Fibroblast of lung (primary cell): ENCODE data around the gene SDCCAG8. TPM values are rescaled to one million over a fixed set of nuclear protein-coding genes. Genes with fewer than 3 reads are reported as not detected.

Experiments
- DNase-seq, 2 donors: peaks; one replicate each; pipeline versions ENCODE4 v3.0.0 to v3.0.0-alpha.2; 2010; ENCODE audit warnings: low read depth in 2 of 2
- H2AFZ ChIP-seq: 2 replicates; pipeline ENCODE4 v1.5.1; 2012; ENCODE audit warnings: low read length, control low read depth, inconsistent platforms
- H3K27ac ChIP-seq: 2 replicates; pipeline ENCODE4 v1.5.1; 2011; ENCODE audit warnings: low read length, control low read depth; ENCODE audit not compliant: insufficient read depth
- H3K27me3 ChIP-seq: 2 replicates; pipeline ENCODE4 v1.5.1; 2011; ENCODE audit warnings: mild to moderate bottlenecking, low read length; ENCODE audit not compliant: control insufficient read depth, insufficient read depth
- H3K36me3 ChIP-seq: 2 replicates; pipeline ENCODE4 v1.5.1; 2011; ENCODE audit warnings: low read length; ENCODE audit not compliant: control insufficient read depth, insufficient read depth
- H3K4me1 ChIP-seq: 2 replicates; pipeline ENCODE4 v1.5.1; 2011; ENCODE audit warnings: low read length; ENCODE audit not compliant: control insufficient read depth, insufficient read depth; ENCODE audit errors: extremely low read depth
- H3K4me2 ChIP-seq: 2 replicates; pipeline ENCODE4 v1.5.1; 2011; ENCODE audit warnings: low read length, control low read depth; ENCODE audit not compliant: insufficient read depth; ENCODE audit errors: extremely low read depth
- H3K4me3 ChIP-seq, 4 experiments: fragments of 200-600 bp in 1 of 4; sonication (generic) in 1 of 4; replicated peaks in 1 of 4; 2 replicates each; pipeline ENCODE4 v1.5.1; 2011 to 2016; ENCODE audit warnings: low read length in 4 of 4, low read depth in 3 of 4, mild to moderate bottlenecking in 3 of 4, control low read depth in 2 of 4, inconsistent platforms in 1 of 4, mixed read lengths in 1 of 4; ENCODE audit not compliant: insufficient read depth in 1 of 4; ENCODE audit errors: control extremely low read depth in 1 of 4
- H3K79me2 ChIP-seq: 2 replicates; pipeline ENCODE4 v1.5.1; 2012; ENCODE audit warnings: mild to moderate bottlenecking, low read length, inconsistent platforms; ENCODE audit not compliant: control insufficient read depth, insufficient read depth
- H3K9ac ChIP-seq: 2 replicates; pipeline ENCODE4 v1.5.1; 2011; ENCODE audit warnings: mild to moderate bottlenecking, low read length, control low read depth; ENCODE audit not compliant: insufficient read depth
- H3K9me3 ChIP-seq: 2 replicates; pipeline ENCODE4 v1.5.1; 2012; ENCODE audit warnings: low read depth, low read length; ENCODE audit not compliant: control insufficient read depth, insufficient read depth
- H4K20me1 ChIP-seq: 2 replicates; pipeline ENCODE4 v1.5.1; 2011; ENCODE audit warnings: low read length; ENCODE audit not compliant: control insufficient read depth, insufficient read depth; ENCODE audit errors: extremely low read depth
- EZH2 ChIP-seq: IDR thresholded peaks from 2 replicates; pipeline ENCODE4 v1.5.1; 2012; ENCODE audit warnings: low read length, control low read depth, mild to moderate bottlenecking; ENCODE audit errors: missing control alignments
- polyA plus RNA-seq, 2 donors: library from polyadenylated mRNA; depleted of rRNA in 1 of 2; stranded (reverse) in 1 of 2; unstranded in 1 of 2; fragments of >200 nt; gene quantifications; 2 replicates each; pipeline ENCODE4 v1.2.1, GENCODE V29; 2011 to 2012; ENCODE audit warnings: missing spikeins in 1 of 2
- total RNA-seq: library from RNA; depleted of rRNA; stranded (reverse); fragments of >200 nt; gene quantifications from 2 replicates; pipeline ENCODE4 v1.2.1, GENCODE V29; 2014
- TF ChIP-seq, protein P1 (sequence below), 2 donors: IDR thresholded peaks in 1 of 2; conservative IDR thresholded peaks in 1 of 2; 1 replicate in 1 of 2; 2 replicates in 1 of 2; pipeline ENCODE4 v1.5.1; 2011 to 2012; ENCODE audit warnings: low read length in 2 of 2, control low read depth in 1 of 2, inconsistent platforms in 1 of 2, low read depth in 1 of 2, mild to moderate bottlenecking in 1 of 2

Gene SDCCAG8
- total and polyA plus RNA-seq, 2 donors (not counting 1 experiment from before 2014, with no cell fraction given), result 34.8 to 53.2 TPM

DNA sequence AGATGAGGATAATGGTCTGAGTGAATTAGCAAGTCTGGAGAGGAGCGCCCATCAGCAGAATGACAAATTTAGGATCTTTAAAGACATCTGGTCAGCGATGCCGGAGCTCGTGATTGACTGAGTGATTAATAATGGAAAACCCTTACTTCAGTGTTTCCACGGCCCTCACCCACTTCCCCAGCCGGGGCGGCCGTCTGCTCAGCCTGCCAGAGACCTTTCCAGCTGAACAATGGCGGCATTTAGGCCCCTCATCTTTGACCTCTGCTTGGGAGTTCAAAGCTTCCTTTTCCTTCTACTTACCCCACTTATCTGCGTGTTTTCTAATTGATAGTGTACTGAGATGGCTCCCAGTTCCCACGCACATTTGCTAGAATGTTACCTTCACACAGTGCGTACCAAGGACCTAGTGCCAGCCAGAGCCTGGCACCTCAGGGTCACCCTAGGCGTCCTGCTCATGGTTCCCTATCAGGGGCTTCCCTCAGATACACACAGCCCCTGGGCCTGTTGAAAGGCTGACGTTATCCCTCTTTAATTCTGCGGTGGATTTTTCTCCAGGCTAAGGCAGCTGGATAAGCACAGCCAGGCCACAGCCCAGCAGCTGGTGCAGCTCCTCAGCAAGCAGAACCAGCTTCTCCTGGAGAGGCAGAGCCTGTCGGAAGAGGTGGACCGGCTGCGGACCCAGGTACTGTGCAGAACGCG is 232.8 kb downstream of the SDCCAG8 start:
- no peaks in the 10 kb centered on the region for H3K36me3 ChIP-seq
- H3K27me3 ChIP-seq, result no peaks in the 10 kb centered on the region
- H3K9ac ChIP-seq, result no peak overlapping the region
- no peak overlapping the region for H3K27ac ChIP-seq
- DNase-seq, result no peak
- no peaks in the 10 kb centered on the region for H3K79me2 ChIP-seq
- TF ChIP-seq, protein P1, sequence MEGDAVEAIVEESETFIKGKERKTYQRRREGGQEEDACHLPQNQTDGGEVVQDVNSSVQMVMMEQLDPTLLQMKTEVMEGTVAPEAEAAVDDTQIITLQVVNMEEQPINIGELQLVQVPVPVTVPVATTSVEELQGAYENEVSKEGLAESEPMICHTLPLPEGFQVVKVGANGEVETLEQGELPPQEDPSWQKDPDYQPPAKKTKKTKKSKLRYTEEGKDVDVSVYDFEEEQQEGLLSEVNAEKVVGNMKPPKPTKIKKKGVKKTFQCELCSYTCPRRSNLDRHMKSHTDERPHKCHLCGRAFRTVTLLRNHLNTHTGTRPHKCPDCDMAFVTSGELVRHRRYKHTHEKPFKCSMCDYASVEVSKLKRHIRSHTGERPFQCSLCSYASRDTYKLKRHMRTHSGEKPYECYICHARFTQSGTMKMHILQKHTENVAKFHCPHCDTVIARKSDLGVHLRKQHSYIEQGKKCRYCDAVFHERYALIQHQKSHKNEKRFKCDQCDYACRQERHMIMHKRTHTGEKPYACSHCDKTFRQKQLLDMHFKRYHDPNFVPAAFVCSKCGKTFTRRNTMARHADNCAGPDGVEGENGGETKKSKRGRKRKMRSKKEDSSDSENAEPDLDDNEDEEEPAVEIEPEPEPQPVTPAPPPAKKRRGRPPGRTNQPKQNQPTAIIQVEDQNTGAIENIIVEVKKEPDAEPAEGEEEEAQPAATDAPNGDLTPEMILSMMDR (conservative IDR thresholded peaks at IDR 0.05 in 1 of 2, IDR thresholded peaks at IDR 0.05 in 1 of 2; ENCODE audit: low read depth in 1 of 2, low read length in 2 of 2), result no peak
- peaks cover 2% of the 10 kb centered on the region for H3K4me1 ChIP-seq
- no peak overlapping the region for H3K4me2 ChIP-seq
- H2AFZ ChIP-seq, result no peak overlapping the region
- H3K9me3 ChIP-seq, result no peaks in the 10 kb centered on the region
- no peaks in the 10 kb centered on the region for H4K20me1 ChIP-seq
- no peak overlapping the region for H3K4me3 ChIP-seq

DNA sequence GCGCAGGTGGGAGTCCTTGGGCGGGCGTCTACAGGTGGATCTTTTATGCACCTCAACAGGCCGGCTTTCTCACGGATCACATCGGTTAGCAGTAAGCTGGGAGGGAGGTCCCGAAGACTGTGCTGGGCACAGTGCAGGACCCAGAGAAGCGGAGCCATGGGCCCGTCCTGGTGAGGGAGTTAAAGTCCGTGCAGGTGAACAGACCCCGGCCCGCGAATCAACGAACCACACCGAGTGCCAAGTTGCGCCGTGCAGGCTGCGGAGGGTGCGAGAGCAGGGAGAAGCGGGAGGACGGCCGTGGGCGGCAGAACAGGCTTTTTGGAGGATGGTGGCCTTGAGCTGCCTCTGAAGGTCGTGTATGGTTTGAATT is 233.3 kb downstream of the SDCCAG8 start:
- H3K4me3 ChIP-seq, result no peak overlapping the region

GRCh38 chr1:243489681-243490546 is 234.1 kb downstream of the SDCCAG8 start:
- no peak overlapping the region for H3K4me2 ChIP-seq
- H4K20me1 ChIP-seq, result no peaks in the 10 kb centered on the region
- H3K4me1 ChIP-seq, result peaks cover 5% of the 10 kb centered on the region
- no peak overlapping the region for H3K27ac ChIP-seq
- DNase-seq, result no peak
- H3K36me3 ChIP-seq, result no peaks in the 10 kb centered on the region
- H3K27me3 ChIP-seq, result no peaks in the 10 kb centered on the region
- no peak overlapping the region for H3K4me3 ChIP-seq
- no peak overlapping the region for H2AFZ ChIP-seq
- H3K79me2 ChIP-seq, result no peaks in the 10 kb centered on the region
- no peak overlapping the region for H3K9ac ChIP-seq
- TF ChIP-seq, protein P1 (conservative IDR thresholded peaks at IDR 0.05 in 1 of 2, IDR thresholded peaks at IDR 0.05 in 1 of 2; ENCODE audit: low read depth in 1 of 2, low read length in 2 of 2), result no peak
- no peak for TF ChIP-seq EZH2
- H3K9me3 ChIP-seq, result no peaks in the 10 kb centered on the region

More for the DNA sequence above, 233.3 kb downstream of the SDCCAG8 start:
- TF ChIP-seq, protein P1 (conservative IDR thresholded peaks at IDR 0.05 in 1 of 2, IDR thresholded peaks at IDR 0.05 in 1 of 2; ENCODE audit: low read depth in 1 of 2, low read length in 2 of 2), result no peak
- TF ChIP-seq EZH2, result no peak
- DNase-seq, result no peak
- no peak overlapping the region for H3K4me2 ChIP-seq
- H3K27me3 ChIP-seq, result no peaks in the 10 kb centered on the region
- H3K36me3 ChIP-seq, result no peaks in the 10 kb centered on the region
- H4K20me1 ChIP-seq, result no peaks in the 10 kb centered on the region
- H3K9me3 ChIP-seq, result no peaks in the 10 kb centered on the region
- no peaks in the 10 kb centered on the region for H3K79me2 ChIP-seq
- peaks cover 5% of the 10 kb centered on the region for H3K4me1 ChIP-seq
- H3K9ac ChIP-seq, result no peak overlapping the region
- H2AFZ ChIP-seq, result no peak overlapping the region
- H3K27ac ChIP-seq, result no peak overlapping the region
